ENCODE measurements around the gene ENSA. TPM values are rescaled to one million over a fixed set of nuclear protein-coding genes. Genes with fewer than 3 reads are reported as not detected.
A peak's percentile ranks its signal among the peaks of the same experiment; 100 is the strongest.

ENSA gene
- total RNA-seq, 1 experiment from 2014 or later: 178 TPM

GRCh38 chr1:150578272-150579109, 50.9 kb downstream of the ENSA start:
- H3K4me3 ChIP-seq (ENCODE audit: low read depth, low read length): peak overlapping the region; percentile 95
- H3K4me3 Mint-ChIP-seq (ENCODE audit: unreplicated experiment): peak overlapping the region; percentile 100
- peaks cover 62% of the 10 kb centered on the region for H3K36me3 Mint-ChIP-seq (ENCODE audit: insufficient read depth, unreplicated experiment)
- ChIA-PET CTCF (interaction anchor here (1.0 to 5.1 kb wide), 3 partner anchors 11 to 428 kb away, joined by 4 to 51 read pairs (median 9); partner anchors contain the start of gene MINDY1), POLR2A (interaction anchor here (0.5 to 6.2 kb wide), 18 partner anchors 8 to 612 kb away, joined by 3 to 152 read pairs (median 8); partner anchors contain the start of genes ENSA and MINDY1)
- DNase-seq: peak in 1 of 2 experiments; percentile 48
- H3K27me3 Mint-ChIP-seq (ENCODE audit: insufficient read depth, unreplicated experiment): no peaks in the 10 kb centered on the region
- H3K9me3 Mint-ChIP-seq (ENCODE audit: unreplicated experiment): no peaks in the 10 kb centered on the region
- peaks cover 3% of the 10 kb centered on the region for H3K36me3 ChIP-seq (ENCODE audit: control insufficient read depth, insufficient read depth, low read length)
- H3K27me3 ChIP-seq (replicated peaks; ENCODE audit: control insufficient read depth, insufficient read depth, low read length): no peaks in the 10 kb centered on the region
- intact Hi-C loops (cut with micrococcal nuclease; ENCODE audit: unreplicated experiment): loop anchor here (2.0 kb wide), 3 partner anchors 26 to 50 kb away; partner anchors contain the start of gene ENSA
- peaks cover 34% of the 10 kb centered on the region for H3K4me1 Mint-ChIP-seq (ENCODE audit: low read depth, unreplicated experiment)
- peaks cover 34% of the 10 kb centered on the region for H3K4me1 ChIP-seq
- no peak for TF ChIP-seq CTCF (IDR thresholded peaks at IDR 0.05; ENCODE audit: insufficient read depth in 1 of 2, low read depth in 1 of 2, low read length in 1 of 2, severe bottlenecking in 1 of 2, unreplicated experiment in 1 of 2)
- H3K27ac Mint-ChIP-seq (ENCODE audit: unreplicated experiment): peak overlapping the region; percentile 98
- no TSS peak for BruUV-seq (replicated peaks)
- no peaks in the 10 kb centered on the region for H3K9me3 ChIP-seq

GRCh38 chr1:150577557-150578271, 51.7 kb downstream of the ENSA start:
- CTCF ChIA-PET: interaction anchor here (5.1 kb wide), 1 partner anchor 16 kb away, joined by 51 read pairs; no protein-coding TSS in a partner anchor
- H3K36me3 ChIP-seq (ENCODE audit: control insufficient read depth, insufficient read depth, low read length): peaks cover 3% of the 10 kb centered on the region
- H3K36me3 Mint-ChIP-seq (ENCODE audit: insufficient read depth, unreplicated experiment): peaks cover 70% of the 10 kb centered on the region

More at GRCh38 chr1:150577557-150578271, 51.7 kb downstream of the ENSA start:
- intact Hi-C loops (cut with micrococcal nuclease; ENCODE audit: unreplicated experiment): loop anchor here (2.0 kb wide), 3 partner anchors 27 to 51 kb away; partner anchors contain the start of gene ENSA
- peaks cover 42% of the 10 kb centered on the region for H3K4me1 ChIP-seq
- POLR2A ChIA-PET: interaction anchor here (0.6 to 6.2 kb wide), 6 partner anchors 9 to 429 kb away, joined by 4 to 152 read pairs (median 34); partner anchors contain the start of genes ENSA and MINDY1
- TSS peak; percentile 22 for BruUV-seq (replicated peaks)
- no peaks in the 10 kb centered on the region for H3K27me3 Mint-ChIP-seq (ENCODE audit: insufficient read depth, unreplicated experiment)
- no peak for TF ChIP-seq CTCF (IDR thresholded peaks at IDR 0.05; ENCODE audit: insufficient read depth in 1 of 2, low read depth in 1 of 2, low read length in 1 of 2, severe bottlenecking in 1 of 2, unreplicated experiment in 1 of 2)
- H3K9me3 Mint-ChIP-seq (ENCODE audit: unreplicated experiment): no peaks in the 10 kb centered on the region
- H3K4me1 Mint-ChIP-seq (ENCODE audit: low read depth, unreplicated experiment): peaks cover 34% of the 10 kb centered on the region
- peak overlapping the region; percentile 100 for H3K4me3 Mint-ChIP-seq (ENCODE audit: unreplicated experiment)
- peak overlapping the region; percentile 98 for H3K27ac Mint-ChIP-seq (ENCODE audit: unreplicated experiment)
- no peaks in the 10 kb centered on the region for H3K27me3 ChIP-seq (replicated peaks; ENCODE audit: control insufficient read depth, insufficient read depth, low read length)
- H3K4me3 ChIP-seq (ENCODE audit: low read depth, low read length): peak overlapping the region; percentile 95
- no peak for DNase-seq
- H3K9me3 ChIP-seq: no peaks in the 10 kb centered on the region

Measured in Caco-2 (cell line).